Stimulated activated CD4-positive, alpha-beta T cell treated with anti-CD3 and anti-CD28 coated beads, TNF-alpha, amount 100 ng/mL, for 24 hours (primary cell): ENCODE data around the gene RCE1.
"Not testable (repeated sequence)": the region's sequence is repeated elsewhere in the genome, so short reads cannot be mapped to it uniquely, and the experiment has no call there.

Experiments
- DNase-seq, 3 experiments: peaks; one replicate each; pipeline ENCODE4 v3.0.0-alpha.2; 2020; ENCODE audit warnings: low read depth in 3 of 3

Gene RCE1

GRCh38 chr11:66842896-66843775, at the start of gene RCE1:
RCE1 (plus strand) TSS chr11:66843441; CDS start chr11:66843456, 15 bp downstream.
- DNase-seq: peak; percentile 78 to 85 (median 84)

- DNase-seq: not testable (repeated sequence)
Observed at GRCh38 chr11:66799815-66800214, 43.4 kb upstream of the RCE1 start.

GRCh38 chr11:66800720-66801428, 42.4 kb upstream of the RCE1 start:
- DNase-seq: no peak

GRCh38 chr11:66809592-66809991, 33.6 kb upstream of the RCE1 start:
- DNase-seq: no peak

GRCh38 chr11:66810576-66811185, 32.6 kb upstream of the RCE1 start:
- no peak for DNase-seq

GRCh38 chr11:66814678-66815077, 28.6 kb upstream of the RCE1 start:
- no peak for DNase-seq

- no peak for DNase-seq
Observed at GRCh38 chr11:66815646-66816045, 27.6 kb upstream of the RCE1 start.

- no peak for DNase-seq
Observed at GRCh38 chr11:66818231-66818955, 24.8 kb upstream of the RCE1 start.

- DNase-seq: no peak
Observed at GRCh38 chr11:66820381-66820780, 22.9 kb upstream of the RCE1 start.

- DNase-seq: no peak
Observed at GRCh38 chr11:66820901-66821300, 22.3 kb upstream of the RCE1 start.

GRCh38 chr11:66823700-66824099, 19.5 kb upstream of the RCE1 start:
- DNase-seq: no peak

GRCh38 chr11:66824573-66824972, 18.7 kb upstream of the RCE1 start:
- DNase-seq: not testable (repeated sequence)

GRCh38 chr11:66834539-66834845, 8.7 kb upstream of the RCE1 start:
- no peak for DNase-seq

- no peak for DNase-seq
Observed at GRCh38 chr11:66834943-66835342, 8.3 kb upstream of the RCE1 start.

- no peak for DNase-seq
Observed at GRCh38 chr11:66835768-66836405, 7.4 kb upstream of the RCE1 start.

GRCh38 chr11:66840317-66841091, 2.7 kb upstream of the RCE1 start:
- DNase-seq: no peak

GRCh38 chr11:66841861-66842260, 1.4 kb upstream of the RCE1 start:
- DNase-seq: no peak

GRCh38 chr11:66842501-66842895, 743 bp upstream of the RCE1 start:
- DNase-seq: no peak

- no peak for DNase-seq
Observed at GRCh38 chr11:66843776-66844495, 695 bp downstream of the RCE1 start.

- no peak for DNase-seq
Observed at GRCh38 chr11:66844496-66845142, 1.4 kb downstream of the RCE1 start.
